Measurements from ENCODE around the gene DYNC1I1.

Gene DYNC1I1

GRCh38 chr7:96090756-96091155 lies 318.4 kb downstream of the DYNC1I1 start:
- Histone ChIP-seq H3K9ac (ENCODE audit: insufficient read length, low read depth) (no peak overlapping the region), H3K4me3 (ENCODE audit: insufficient read length, low read depth) (no peak overlapping the region), H3K36me3 (ENCODE audit: insufficient read depth, insufficient read length, low read length) (no peaks in the 10 kb centered on the region), H3K27me3 (ENCODE audit: insufficient read depth, insufficient read length) (no peaks in the 10 kb centered on the region), H3K9me3 (ENCODE audit: insufficient read depth, low read length) (no peaks in the 10 kb centered on the region), H3K4me1 (ENCODE audit: insufficient read depth, insufficient read length) (no peaks in the 10 kb centered on the region)
- TF ChIP-seq YY1 (IDR thresholded peaks at IDR 0.05; ENCODE audit: insufficient read depth, insufficient read length): no peak
- no peak for TF ChIP-seq SUZ12 (IDR thresholded peaks at IDR 0.05; ENCODE audit: extremely low read depth, insufficient read depth, insufficient read length)
- no peak for TF ChIP-seq ZNF274 (IDR thresholded peaks at IDR 0.05; ENCODE audit: low read depth, low read length)
- DNase-seq (ENCODE audit: low read depth, low spot score): no peak

- no peak for DNase-seq (ENCODE audit: low read depth, low spot score)
- H3K27me3 ChIP-seq (ENCODE audit: insufficient read depth, insufficient read length): no peaks in the 10 kb centered on the region
- H3K4me1 ChIP-seq (ENCODE audit: insufficient read depth, insufficient read length): no peaks in the 10 kb centered on the region
These were observed 321.1 kb downstream of the DYNC1I1 start for GRCh38 chr7:96093435-96093834.

GRCh38 chr7:96097835-96098234 lies 325.5 kb downstream of the DYNC1I1 start:
- Histone ChIP-seq H3K9me3 (ENCODE audit: insufficient read depth, low read length) (no peaks in the 10 kb centered on the region), H3K4me3 (ENCODE audit: insufficient read length, low read depth) (no peak overlapping the region), H3K4me1 (ENCODE audit: insufficient read depth, insufficient read length) (no peaks in the 10 kb centered on the region), H3K27me3 (ENCODE audit: insufficient read depth, insufficient read length) (no peaks in the 10 kb centered on the region), H3K9ac (ENCODE audit: insufficient read length, low read depth) (no peak overlapping the region), H3K36me3 (ENCODE audit: insufficient read depth, insufficient read length, low read length) (no peaks in the 10 kb centered on the region)
- no peak for DNase-seq (ENCODE audit: low read depth, low spot score)
- TF ChIP-seq ZNF274 (IDR thresholded peaks at IDR 0.05; ENCODE audit: low read depth, low read length) (no peak), YY1 (IDR thresholded peaks at IDR 0.05; ENCODE audit: insufficient read depth, insufficient read length) (no peak), SUZ12 (IDR thresholded peaks at IDR 0.05; ENCODE audit: extremely low read depth, insufficient read depth, insufficient read length) (no peak)

More at GRCh38 chr7:96093435-96093834, 321.1 kb downstream of the DYNC1I1 start:
- Histone ChIP-seq H3K36me3 (ENCODE audit: insufficient read depth, insufficient read length, low read length) (no peaks in the 10 kb centered on the region), H3K4me3 (ENCODE audit: insufficient read length, low read depth) (no peak overlapping the region), H3K9me3 (ENCODE audit: insufficient read depth, low read length) (no peaks in the 10 kb centered on the region), H3K9ac (ENCODE audit: insufficient read length, low read depth) (no peak overlapping the region)
- TF ChIP-seq SUZ12 (IDR thresholded peaks at IDR 0.05; ENCODE audit: extremely low read depth, insufficient read depth, insufficient read length): no peak
- TF ChIP-seq YY1 (IDR thresholded peaks at IDR 0.05; ENCODE audit: insufficient read depth, insufficient read length): no peak
- TF ChIP-seq ZNF274 (IDR thresholded peaks at IDR 0.05; ENCODE audit: low read depth, low read length): no peak

DNA sequence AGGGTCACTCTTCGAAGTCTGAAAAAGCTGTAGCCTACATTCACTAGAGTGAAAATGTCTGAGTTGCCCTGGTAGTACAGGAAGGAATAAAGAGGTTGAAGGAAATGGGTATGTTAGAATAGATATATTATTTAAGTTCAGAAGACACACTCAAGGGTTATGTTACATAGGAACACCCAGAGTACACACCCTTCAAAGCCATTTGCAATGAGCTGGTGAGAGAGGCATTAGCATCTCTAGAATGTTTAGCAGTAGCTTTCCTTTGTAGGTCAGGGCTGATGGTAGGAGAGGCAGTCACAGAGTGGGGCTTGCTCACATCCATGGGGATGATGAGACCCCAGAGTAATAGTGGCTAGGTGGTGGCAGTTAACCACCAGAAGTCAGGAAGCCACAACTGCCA lies 328.4 kb downstream of the DYNC1I1 start:
- Histone ChIP-seq H3K9ac (ENCODE audit: insufficient read length, low read depth) (no peak overlapping the region), H3K9me3 (ENCODE audit: insufficient read depth, low read length) (no peaks in the 10 kb centered on the region), H3K4me3 (ENCODE audit: insufficient read length, low read depth) (no peak overlapping the region), H3K36me3 (ENCODE audit: insufficient read depth, insufficient read length, low read length) (no peaks in the 10 kb centered on the region), H3K27me3 (ENCODE audit: insufficient read depth, insufficient read length) (no peaks in the 10 kb centered on the region), H3K4me1 (ENCODE audit: insufficient read depth, insufficient read length) (no peaks in the 10 kb centered on the region)
- TF ChIP-seq YY1 (IDR thresholded peaks at IDR 0.05; ENCODE audit: insufficient read depth, insufficient read length) (no peak), ZNF274 (IDR thresholded peaks at IDR 0.05; ENCODE audit: low read depth, low read length) (no peak), SUZ12 (IDR thresholded peaks at IDR 0.05; ENCODE audit: extremely low read depth, insufficient read depth, insufficient read length) (no peak)
- no peak for DNase-seq (ENCODE audit: low read depth, low spot score)

GRCh38 chr7:96102096-96102811 lies 329.9 kb downstream of the DYNC1I1 start:
- TF ChIP-seq SUZ12 (IDR thresholded peaks at IDR 0.05; ENCODE audit: extremely low read depth, insufficient read depth, insufficient read length): no peak
- no peak for TF ChIP-seq ZNF274 (IDR thresholded peaks at IDR 0.05; ENCODE audit: low read depth, low read length)
- TF ChIP-seq YY1 (IDR thresholded peaks at IDR 0.05; ENCODE audit: insufficient read depth, insufficient read length): no peak
- no peaks in the 10 kb centered on the region for H3K9me3 ChIP-seq (ENCODE audit: insufficient read depth, low read length)
- DNase-seq (ENCODE audit: low read depth, low spot score): no peak
- no peaks in the 10 kb centered on the region for H3K27me3 ChIP-seq (ENCODE audit: insufficient read depth, insufficient read length)
- H3K9ac ChIP-seq (ENCODE audit: insufficient read length, low read depth): no peak overlapping the region
- no peak overlapping the region for H3K4me3 ChIP-seq (ENCODE audit: insufficient read length, low read depth)
- H3K4me1 ChIP-seq (ENCODE audit: insufficient read depth, insufficient read length): no peaks in the 10 kb centered on the region
- no peaks in the 10 kb centered on the region for H3K36me3 ChIP-seq (ENCODE audit: insufficient read depth, insufficient read length, low read length)

DNA sequence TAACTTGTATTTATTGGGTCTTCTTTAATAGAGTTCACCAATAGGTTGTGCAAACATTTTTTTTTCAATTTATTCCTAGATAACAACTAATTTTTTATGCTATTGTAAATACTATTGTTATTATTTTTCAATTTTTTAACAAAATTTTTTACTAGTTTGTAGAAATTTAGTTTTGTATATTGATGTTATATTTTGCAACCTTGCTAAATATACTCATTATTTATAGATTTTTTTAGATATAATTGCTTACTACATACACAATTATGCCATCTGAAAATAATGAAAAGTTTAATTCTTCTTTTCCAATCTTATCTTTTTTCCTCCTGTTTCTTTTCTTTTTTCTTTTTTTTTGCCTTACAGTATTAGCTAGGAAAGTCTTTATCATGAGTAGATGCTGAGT lies 332.6 kb downstream of the DYNC1I1 start:
- no peaks in the 10 kb centered on the region for H3K4me1 ChIP-seq (ENCODE audit: insufficient read depth, insufficient read length)
- DNase-seq (ENCODE audit: low read depth, low spot score): no peak
- no peaks in the 10 kb centered on the region for H3K27me3 ChIP-seq (ENCODE audit: insufficient read depth, insufficient read length)
- H3K36me3 ChIP-seq (ENCODE audit: insufficient read depth, insufficient read length, low read length): no peaks in the 10 kb centered on the region
- H3K9ac ChIP-seq (ENCODE audit: insufficient read length, low read depth): no peak overlapping the region
- H3K4me3 ChIP-seq (ENCODE audit: insufficient read length, low read depth): no peak overlapping the region
- H3K9me3 ChIP-seq (ENCODE audit: insufficient read depth, low read length): no peaks in the 10 kb centered on the region
- TF ChIP-seq ZNF274 (IDR thresholded peaks at IDR 0.05; ENCODE audit: low read depth, low read length) (no peak), SUZ12 (IDR thresholded peaks at IDR 0.05; ENCODE audit: extremely low read depth, insufficient read depth, insufficient read length) (no peak), YY1 (IDR thresholded peaks at IDR 0.05; ENCODE audit: insufficient read depth, insufficient read length) (no peak)

- H3K36me3 ChIP-seq (ENCODE audit: insufficient read depth, insufficient read length, low read length): no peaks in the 10 kb centered on the region
- no peaks in the 10 kb centered on the region; the same call in 1 of the 2 replicates for H3K9me3 ChIP-seq (ENCODE audit: insufficient read depth, low read length)
- DNase-seq (ENCODE audit: low read depth, low spot score): no peak
- no peaks in the 10 kb centered on the region for H3K27me3 ChIP-seq (ENCODE audit: insufficient read depth, insufficient read length)
- H3K4me3 ChIP-seq (ENCODE audit: insufficient read length, low read depth): no peak overlapping the region
- H3K4me1 ChIP-seq (ENCODE audit: insufficient read depth, insufficient read length): no peaks in the 10 kb centered on the region
- TF ChIP-seq YY1 (IDR thresholded peaks at IDR 0.05; ENCODE audit: insufficient read depth, insufficient read length) (no peak), SUZ12 (IDR thresholded peaks at IDR 0.05; ENCODE audit: extremely low read depth, insufficient read depth, insufficient read length) (no peak), ZNF274 (IDR thresholded peaks at IDR 0.05; ENCODE audit: low read depth, low read length) (no peak)
- no peak overlapping the region for H3K9ac ChIP-seq (ENCODE audit: insufficient read length, low read depth)
These were observed 339.1 kb downstream of the DYNC1I1 start for GRCh38 chr7:96111405-96111804.
